CD14-positive monocyte (primary cell): ENCODE results near the gene CHRM5. TPM values are rescaled to one million over a fixed set of nuclear protein-coding genes. Genes with fewer than 3 reads are reported as not detected.

Source experiments
- DNase-seq, 3 donors: peaks; one replicate each; pipeline ENCODE4 v3.0.0-alpha.2; 2011 to 2022
- H2AFZ ChIP-seq: 2 replicates; pipeline ENCODE4 v1.6.0; 2012; ENCODE audit warnings: mild to moderate bottlenecking, low read depth, low read length, inconsistent platforms; ENCODE audit not compliant: insufficient read depth, poor library complexity, severe bottlenecking
- H3K27ac ChIP-seq, 2 donors: 1 replicate in 1 of 2; 2 replicates in 1 of 2; pipeline ENCODE4 v1.5.1; 2012 to 2013; ENCODE audit warnings: low read length in 2 of 2, control low read depth in 1 of 2, inconsistent platforms in 1 of 2, low read depth in 1 of 2, mild to moderate bottlenecking in 1 of 2
- H3K27me3 ChIP-seq, 2 donors: one replicate each; pipeline versions ENCODE4 v1.6.0 to v1.6.1; 2011 to 2013; ENCODE audit warnings: low read length in 2 of 2; ENCODE audit not compliant: control insufficient read depth in 2 of 2, insufficient read depth in 2 of 2
- H3K36me3 ChIP-seq, 2 donors: replicated peaks in 1 of 2; 1 replicate in 1 of 2; 2 replicates in 1 of 2; pipeline versions ENCODE4 v1.5.1 to v1.6.1; 2012 to 2013; ENCODE audit warnings: low read length in 2 of 2, control low read depth in 1 of 2, inconsistent platforms in 1 of 2, mild to moderate bottlenecking in 1 of 2; ENCODE audit not compliant: insufficient read depth in 2 of 2, control insufficient read depth in 1 of 2
- H3K4me1 ChIP-seq, 2 donors: 1 replicate in 1 of 2; 2 replicates in 1 of 2; pipeline versions ENCODE4 v1.5.1 to v1.6.1; 2012 to 2013; ENCODE audit warnings: low read length in 2 of 2, control low read depth in 1 of 2, inconsistent platforms in 1 of 2, mild to moderate bottlenecking in 1 of 2, moderate library complexity in 1 of 2; ENCODE audit not compliant: insufficient read depth in 2 of 2, control insufficient read depth in 1 of 2
- H3K4me2 ChIP-seq: replicated peaks from 2 replicates; pipeline ENCODE3; 2012; ENCODE audit warnings: low read length, moderate library complexity, mild to moderate bottlenecking; ENCODE audit not compliant: poor library complexity, severe bottlenecking; ENCODE audit errors: extremely low read depth
- H3K4me3 ChIP-seq, 3 experiments: fragments of 200-600 bp in 1 of 3; sonication (generic) in 1 of 3; replicated peaks in 1 of 3; 1 replicate in 2 of 3; 2 replicates in 1 of 3; pipeline ENCODE4 v1.5.1; 2011 to 2013; ENCODE audit warnings: low read length in 3 of 3, mild to moderate bottlenecking in 3 of 3, control low read depth in 2 of 3, low read depth in 2 of 3, inconsistent platforms in 1 of 3, moderate library complexity in 1 of 3
- H3K79me2 ChIP-seq: 2 replicates; pipeline ENCODE4 v1.6.0; 2012; ENCODE audit warnings: mild to moderate bottlenecking, control low read depth, inconsistent platforms, low read length, moderate library complexity; ENCODE audit not compliant: insufficient read depth
- H3K9ac ChIP-seq: 2 replicates; pipeline ENCODE4 v1.6.0; 2017; ENCODE audit warnings: low read length, mild to moderate bottlenecking; ENCODE audit not compliant: insufficient read depth, poor library complexity, severe bottlenecking
- H3K9me3 ChIP-seq, 2 donors: replicated peaks in 1 of 2; 1 replicate in 1 of 2; 2 replicates in 1 of 2; pipeline versions ENCODE4 v1.5.1 to v1.6.1; 2012 to 2013; ENCODE audit warnings: low read length in 2 of 2, control low read depth in 1 of 2; ENCODE audit not compliant: control insufficient read depth in 1 of 2, insufficient read depth in 1 of 2
- H4K20me1 ChIP-seq: 2 replicates; pipeline ENCODE4 v1.6.0; 2012; ENCODE audit warnings: mild to moderate bottlenecking, low read length, control low read depth, moderate library complexity; ENCODE audit not compliant: insufficient read depth
- H3K27ac Mint-ChIP-seq, 7 donors: one replicate each; pipeline ENCODE4 v1.8.0; 2020; ENCODE audit warnings: mild to moderate bottlenecking in 7 of 7, mixed read lengths in 7 of 7, moderate library complexity in 6 of 7, inconsistent platforms in 2 of 7
- H3K27me3 Mint-ChIP-seq, 3 donors: one replicate each; pipeline ENCODE4 v1.8.0; 2021 to 2022; ENCODE audit warnings: low read depth in 3 of 3, mild to moderate bottlenecking in 3 of 3, mixed read lengths in 3 of 3, moderate library complexity in 3 of 3, inconsistent platforms in 1 of 3
- H3K36me3 Mint-ChIP-seq, 2 donors: one replicate each; pipeline ENCODE4 v1.8.0; 2020; ENCODE audit warnings: mixed read lengths in 2 of 2, inconsistent platforms in 1 of 2, mild to moderate bottlenecking in 1 of 2
- H3K4me1 Mint-ChIP-seq: one replicate; pipeline ENCODE4 v1.8.0; 2020; ENCODE audit warnings: mild to moderate bottlenecking, mixed read lengths
- H3K4me3 Mint-ChIP-seq, 2 donors: one replicate each; pipeline ENCODE4 v1.8.0; 2020; ENCODE audit warnings: mild to moderate bottlenecking in 2 of 2, mixed read lengths in 2 of 2, moderate library complexity in 1 of 2
- H3K9me3 Mint-ChIP-seq, 7 donors: one replicate each; pipeline ENCODE4 v1.8.0; 2020 to 2022; ENCODE audit warnings: mixed read lengths in 7 of 7, mild to moderate bottlenecking in 6 of 7, moderate library complexity in 6 of 7, inconsistent platforms in 2 of 7
- WGBS: methylation state at CpG from one replicate; pipeline ENCODE4 v1.1.5; 2013; ENCODE audit warnings: missing lambda C conversion rate; ENCODE audit not compliant: insufficient coverage; 5-methylcytosine and 5-hydroxymethylcytosine counted together
- intact Hi-C, 2 donors: fragments of 100-400 bp; cut with micrococcal nuclease; formaldehyde crosslinking; loops; one replicate each; pipeline versions ENCODE4 v1.15.0 to v1.15.1; 2023
- polyA plus RNA-seq, 3 donors: library from polyadenylated mRNA; depleted of rRNA in 1 of 3; unstranded in 2 of 3; stranded (reverse) in 1 of 3; fragments of 300-500 nt in 2 of 3; fragments of >200 nt in 1 of 3; fragmentation: Illumina TruSeq in 2 of 3; gene quantifications; 1 replicate in 2 of 3; 2 replicates in 1 of 3; pipeline ENCODE4 v1.2.3, GENCODE V29; 2012 to 2021
- TF ChIP-seq, protein P1 (sequence below): fragments of 200-600 bp; IDR thresholded peaks from one replicate; pipeline ENCODE4 v1.8.0; 2022; ENCODE audit warnings: antibody characterized with exemption, mild to moderate bottlenecking

Gene CHRM5
- polyA plus RNA-seq, 3 donors: not detected

GRCh38 chr15:34025252-34025651, 57.0 kb downstream of the CHRM5 start:
- Histone ChIP-seq H4K20me1 (no peaks in the 10 kb centered on the region), H3K27me3 (no peaks in the 10 kb centered on the region), H2AFZ (no peak overlapping the region), H3K27ac (no peak overlapping the region), H3K4me3 (no peak overlapping the region), H3K4me1 (no peaks in the 10 kb centered on the region), H3K9me3 (peaks cover 0 to 2% of the 10 kb centered on the region in 2 donors), H3K79me2 (no peaks in the 10 kb centered on the region), H3K4me2 (no peak overlapping the region), H3K9ac (no peak overlapping the region), H3K36me3 (no peaks in the 10 kb centered on the region)
- peaks cover 5% of the 10 kb centered on the region for H3K4me1 Mint-ChIP-seq
- TF ChIP-seq, protein P1, sequence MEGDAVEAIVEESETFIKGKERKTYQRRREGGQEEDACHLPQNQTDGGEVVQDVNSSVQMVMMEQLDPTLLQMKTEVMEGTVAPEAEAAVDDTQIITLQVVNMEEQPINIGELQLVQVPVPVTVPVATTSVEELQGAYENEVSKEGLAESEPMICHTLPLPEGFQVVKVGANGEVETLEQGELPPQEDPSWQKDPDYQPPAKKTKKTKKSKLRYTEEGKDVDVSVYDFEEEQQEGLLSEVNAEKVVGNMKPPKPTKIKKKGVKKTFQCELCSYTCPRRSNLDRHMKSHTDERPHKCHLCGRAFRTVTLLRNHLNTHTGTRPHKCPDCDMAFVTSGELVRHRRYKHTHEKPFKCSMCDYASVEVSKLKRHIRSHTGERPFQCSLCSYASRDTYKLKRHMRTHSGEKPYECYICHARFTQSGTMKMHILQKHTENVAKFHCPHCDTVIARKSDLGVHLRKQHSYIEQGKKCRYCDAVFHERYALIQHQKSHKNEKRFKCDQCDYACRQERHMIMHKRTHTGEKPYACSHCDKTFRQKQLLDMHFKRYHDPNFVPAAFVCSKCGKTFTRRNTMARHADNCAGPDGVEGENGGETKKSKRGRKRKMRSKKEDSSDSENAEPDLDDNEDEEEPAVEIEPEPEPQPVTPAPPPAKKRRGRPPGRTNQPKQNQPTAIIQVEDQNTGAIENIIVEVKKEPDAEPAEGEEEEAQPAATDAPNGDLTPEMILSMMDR: no peak
- H3K4me3 Mint-ChIP-seq: no peak overlapping the region
- no peak overlapping the region for H3K27ac Mint-ChIP-seq
- H3K27me3 Mint-ChIP-seq: peaks cover 0 to 4% (median 0%) of the 10 kb centered on the region in 3 donors
- WGBS: 0% methylated on average over 1 of the region's 3 CpGs
- peaks cover 0 to 11% (median 1%) of the 10 kb centered on the region in 7 donors for H3K9me3 Mint-ChIP-seq
- intact Hi-C loops: no loop called here
- no peak for DNase-seq
- no peaks in the 10 kb centered on the region for H3K36me3 Mint-ChIP-seq

DNA sequence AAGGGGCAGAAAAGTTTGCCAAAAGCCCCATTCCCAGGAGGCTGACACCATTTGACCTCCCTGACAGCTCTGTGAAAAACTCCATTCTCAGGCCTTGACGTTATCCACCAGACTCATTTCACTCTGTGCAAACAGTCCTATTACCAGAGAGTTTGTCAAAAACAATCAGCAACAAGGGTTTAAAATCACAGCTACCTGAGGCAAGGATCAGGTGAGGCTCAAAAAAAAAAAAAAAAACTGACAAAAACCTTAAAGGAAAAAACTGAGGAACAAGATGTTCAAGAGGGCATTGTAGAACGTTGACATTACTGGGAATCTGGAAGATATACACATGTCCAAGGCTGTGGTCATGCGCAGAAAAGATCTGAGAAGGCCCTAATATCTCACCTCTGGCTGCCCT, 59.3 kb downstream of the CHRM5 start:
- Histone ChIP-seq H3K4me3 (no peak overlapping the region), H3K4me2 (no peak overlapping the region), H2AFZ (no peak overlapping the region), H3K27ac (no peak overlapping the region), H3K79me2 (no peaks in the 10 kb centered on the region), H3K9ac (no peak overlapping the region), H3K27me3 (no peaks in the 10 kb centered on the region), H4K20me1 (no peaks in the 10 kb centered on the region), H3K4me1 (no peaks in the 10 kb centered on the region), H3K36me3 (no peaks in the 10 kb centered on the region), H3K9me3 (peaks cover 0 to 2% of the 10 kb centered on the region in 2 donors)
- 92% methylated on average over 2 of the region's 3 CpGs for WGBS
- Mint-ChIP-seq H3K36me3 (no peaks in the 10 kb centered on the region), H3K27me3 (peaks cover 0 to 4% (median 0%) of the 10 kb centered on the region in 3 donors), H3K4me3 (no peak overlapping the region), H3K9me3 (peaks cover 0 to 12% (median 0%) of the 10 kb centered on the region in 7 donors), H3K27ac (no peak overlapping the region), H3K4me1 (peaks cover 5% of the 10 kb centered on the region)
- TF ChIP-seq, protein P1: no peak
- intact Hi-C loops: no loop called here
- DNase-seq: no peak
